Loucy (cell line): ENCODE results near the gene GABRG3.

Experiments used
- CTCF ChIP-seq: fragments of 200-600 bp; sonication (generic); conservative IDR thresholded peaks from 2 replicates; pipeline ENCODE4 v1.5.1; 2014; ENCODE audit warnings: mild to moderate bottlenecking, antibody characterized with exemption, low read length
- EZH2phosphoT487 ChIP-seq: fragments of 200-600 bp; IDR thresholded peaks from 2 replicates; pipeline ENCODE4 v1.6.1; 2018; ENCODE audit warnings: antibody characterized with exemption, mild to moderate bottlenecking, moderate library complexity, borderline replicate concordance

GRCh38 chr15:27464941-27465612 lies 494.1 kb downstream of the GABRG3 start:
- TF ChIP-seq CTCF (no peak), EZH2phosphoT487 (no peak)
